ENCODE measurements around the gene PDIA2.
"Not testable (repeated sequence)": the region's sequence is repeated elsewhere in the genome, so short reads cannot be mapped to it uniquely, and the experiment has no call there.

The PDIA2 gene

GRCh38 chr16:324451-325334 is 41.7 kb downstream of the PDIA2 start:
- H3K4me3 ChIP-seq (ENCODE audit: low read length), result no peak overlapping the region
- DNase-seq (ENCODE audit: low read depth), result no peak
- TF ChIP-seq, protein P1, sequence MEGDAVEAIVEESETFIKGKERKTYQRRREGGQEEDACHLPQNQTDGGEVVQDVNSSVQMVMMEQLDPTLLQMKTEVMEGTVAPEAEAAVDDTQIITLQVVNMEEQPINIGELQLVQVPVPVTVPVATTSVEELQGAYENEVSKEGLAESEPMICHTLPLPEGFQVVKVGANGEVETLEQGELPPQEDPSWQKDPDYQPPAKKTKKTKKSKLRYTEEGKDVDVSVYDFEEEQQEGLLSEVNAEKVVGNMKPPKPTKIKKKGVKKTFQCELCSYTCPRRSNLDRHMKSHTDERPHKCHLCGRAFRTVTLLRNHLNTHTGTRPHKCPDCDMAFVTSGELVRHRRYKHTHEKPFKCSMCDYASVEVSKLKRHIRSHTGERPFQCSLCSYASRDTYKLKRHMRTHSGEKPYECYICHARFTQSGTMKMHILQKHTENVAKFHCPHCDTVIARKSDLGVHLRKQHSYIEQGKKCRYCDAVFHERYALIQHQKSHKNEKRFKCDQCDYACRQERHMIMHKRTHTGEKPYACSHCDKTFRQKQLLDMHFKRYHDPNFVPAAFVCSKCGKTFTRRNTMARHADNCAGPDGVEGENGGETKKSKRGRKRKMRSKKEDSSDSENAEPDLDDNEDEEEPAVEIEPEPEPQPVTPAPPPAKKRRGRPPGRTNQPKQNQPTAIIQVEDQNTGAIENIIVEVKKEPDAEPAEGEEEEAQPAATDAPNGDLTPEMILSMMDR (conservative IDR thresholded peaks at IDR 0.05; ENCODE audit: low read depth, low read length), result no peak

DNA sequence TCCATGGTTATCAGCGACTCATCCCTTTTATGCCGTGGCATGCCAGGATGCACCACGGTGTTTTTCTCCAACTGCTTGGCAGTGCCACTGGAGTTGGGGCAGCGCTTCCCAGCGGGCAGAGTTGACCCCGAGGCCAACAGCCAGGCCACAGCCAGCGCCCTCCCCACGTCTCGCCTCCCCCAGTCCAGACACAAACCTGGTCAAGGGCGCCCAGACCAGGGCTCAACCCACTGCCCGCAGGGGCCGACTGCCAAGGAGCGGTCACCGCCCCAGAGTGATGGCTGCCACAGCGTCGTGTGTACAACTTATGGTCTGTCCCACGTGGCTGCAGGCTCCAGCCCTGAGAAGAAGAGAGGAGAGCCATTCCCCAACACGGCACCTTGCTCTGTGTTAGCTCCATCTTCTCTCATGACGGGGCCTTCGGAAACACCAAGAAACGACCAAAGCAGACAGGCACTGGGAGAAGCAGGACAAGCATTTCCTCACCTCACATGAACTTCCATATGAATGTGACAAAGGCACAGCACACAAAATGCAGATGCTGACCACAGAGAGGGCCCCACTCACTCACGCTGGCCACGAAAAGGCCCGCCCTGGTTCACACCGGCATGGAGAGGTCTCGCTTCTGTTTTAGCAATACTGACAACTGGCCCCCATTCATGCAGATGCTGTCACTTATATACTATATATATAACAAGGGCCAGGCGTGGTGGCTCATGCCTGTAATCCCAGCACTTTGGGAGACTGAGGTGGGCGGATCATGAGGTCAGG is 42.6 kb downstream of the PDIA2 start:
- no peak for DNase-seq (ENCODE audit: low read depth)
- TF ChIP-seq, protein P1 (conservative IDR thresholded peaks at IDR 0.05; ENCODE audit: low read depth, low read length), result no peak
- H3K4me3 ChIP-seq (ENCODE audit: low read length), result no peak overlapping the region

GRCh38 chr16:330741-331140 is 47.8 kb downstream of the PDIA2 start:
- DNase-seq (ENCODE audit: low read depth), result no peak
- TF ChIP-seq, protein P1 (conservative IDR thresholded peaks at IDR 0.05; ENCODE audit: low read depth, low read length), result no peak
- H3K4me3 ChIP-seq (ENCODE audit: low read length), result no peak overlapping the region

- not testable (repeated sequence) for H3K4me3 ChIP-seq (ENCODE audit: low read length); DNase-seq (ENCODE audit: low read depth)
Observed at GRCh38 chr16:331181-331814, 48.3 kb downstream of the PDIA2 start.

- TF ChIP-seq, protein P1 (conservative IDR thresholded peaks at IDR 0.05; ENCODE audit: low read depth, low read length), result no peak
- H3K4me3 ChIP-seq (ENCODE audit: low read length), result no peak overlapping the region
- no peak for DNase-seq (ENCODE audit: low read depth)
Observed at GRCh38 chr16:333406-334094, 50.6 kb downstream of the PDIA2 start.

- not testable (repeated sequence) for DNase-seq (ENCODE audit: low read depth); H3K4me3 ChIP-seq (ENCODE audit: low read length)
Observed at GRCh38 chr16:334164-334832, 51.3 kb downstream of the PDIA2 start.

- DNase-seq (ENCODE audit: low read depth); H3K4me3 ChIP-seq (ENCODE audit: low read length): not testable (repeated sequence)
Observed at GRCh38 chr16:334861-335632, 52.1 kb downstream of the PDIA2 start.
